Measurements from ENCODE around the gene SLC35E1. TPM values are rescaled to one million over a fixed set of nuclear protein-coding genes. Genes with fewer than 3 reads are reported as not detected.

SLC35E1 gene
- total and polyA plus RNA-seq, 2 of the 13 experiments (the other 11 are each of a cell fraction or from before 2014, with no cell fraction given), result 21.2 to 46.5 TPM

- BruUV-seq (replicated peaks), result no TSS peak
- H3K27ac ChIP-seq (ENCODE audit: extremely low read length, insufficient read depth, low read length), result no peak overlapping the region
- peaks cover 28 to 73% of the 10 kb centered on the region in 2 experiments for H3K36me3 ChIP-seq (replicated peaks in 1 of 2; ENCODE audit: control insufficient read depth in 1 of 2, insufficient read depth in 2 of 2, low read length in 2 of 2)
- no peak overlapping the region for H2AFZ ChIP-seq (ENCODE audit: low read length)
- no peak overlapping the region for H3K9ac ChIP-seq (ENCODE audit: insufficient read depth, low read depth, low read length)
- H4K20me1 ChIP-seq (ENCODE audit: insufficient read depth, low read length), result no peaks in the 10 kb centered on the region
- H3K79me2 ChIP-seq (ENCODE audit: insufficient read depth, low read length), result no peaks in the 10 kb centered on the region
- no peak overlapping the region for H3K4me2 ChIP-seq (ENCODE audit: low read depth, low read length)
- H3K4me3 ChIP-seq (replicated peaks in 1 of 3; ENCODE audit: insufficient read depth in 1 of 3, low read depth in 2 of 3, low read length in 3 of 3), result no peak overlapping the region
- no peak for ATAC-seq
- intact Hi-C loops (cut with micrococcal nuclease; ENCODE audit: unreplicated experiment), result no loop called here
- H3K9me3 ChIP-seq (ENCODE audit: low read length), result no peaks in the 10 kb centered on the region
- WGBS (ENCODE audit: low lambda C conversion rate), result 97% methylated on average over 15 of the region's 15 CpGs
- no peak for DNase-seq (ENCODE audit: low spot score)
- POLR2A ChIA-PET, result no interaction called here
- no peak for FAIRE-seq
- H3K4me1 ChIP-seq (ENCODE audit: insufficient read depth, low read length), result no peaks in the 10 kb centered on the region
- in situ Hi-C loops (cut with HindIII; ENCODE audit: extremely low pct_ligation_motif_present, low pct_unique_long_range_greater_than_20kb), result no loop called here
- H3K27me3 ChIP-seq (ENCODE audit: control insufficient read depth in 1 of 2, insufficient read depth in 2 of 2, low read length in 2 of 2), result no peaks in the 10 kb centered on the region; a peak in 1 of 5 replicates
- CTCF ChIA-PET (ENCODE audit: low intra/inter-chr PET ratio, low total read pairs), result no interaction called here
- TF ChIP-seq NCOA5 (CRISPR knock-in tag; IDR thresholded peaks at IDR 0.05) (no peak), ZHX2 (IDR thresholded peaks at IDR 0.05; ENCODE audit: low read depth) (no peak), ZHX2 (CRISPR knock-in tag; IDR thresholded peaks at IDR 0.05; ENCODE audit: borderline replicate concordance) (no peak), ASH2L (IDR thresholded peaks at IDR 0.05; ENCODE audit: insufficient read length, low read depth, low read length) (no peak)
These were observed 55.8 kb downstream of the SLC35E1 start for GRCh38 chr19:16516381-16516780.

Measured in HepG2 (cell line).